GM18507 (cell line): ENCODE data around the gene NME4.
"Not testable (repeated sequence)": the region's sequence is repeated elsewhere in the genome, so short reads cannot be mapped to it uniquely, and the experiment has no call there.

Experiments
- DNase-seq: peaks from one replicate; pipeline ENCODE4 v3.0.0; 2011; ENCODE audit warnings: low read depth; ENCODE audit not compliant: insufficient read length; ENCODE audit errors: extremely low spot score
- FAIRE-seq: peaks from 2 replicates; lab custom pipeline; 2011; peaks lifted over from hg19 to GRCh38; lab: Jason Lieb, UNC

The NME4 gene

DNA sequence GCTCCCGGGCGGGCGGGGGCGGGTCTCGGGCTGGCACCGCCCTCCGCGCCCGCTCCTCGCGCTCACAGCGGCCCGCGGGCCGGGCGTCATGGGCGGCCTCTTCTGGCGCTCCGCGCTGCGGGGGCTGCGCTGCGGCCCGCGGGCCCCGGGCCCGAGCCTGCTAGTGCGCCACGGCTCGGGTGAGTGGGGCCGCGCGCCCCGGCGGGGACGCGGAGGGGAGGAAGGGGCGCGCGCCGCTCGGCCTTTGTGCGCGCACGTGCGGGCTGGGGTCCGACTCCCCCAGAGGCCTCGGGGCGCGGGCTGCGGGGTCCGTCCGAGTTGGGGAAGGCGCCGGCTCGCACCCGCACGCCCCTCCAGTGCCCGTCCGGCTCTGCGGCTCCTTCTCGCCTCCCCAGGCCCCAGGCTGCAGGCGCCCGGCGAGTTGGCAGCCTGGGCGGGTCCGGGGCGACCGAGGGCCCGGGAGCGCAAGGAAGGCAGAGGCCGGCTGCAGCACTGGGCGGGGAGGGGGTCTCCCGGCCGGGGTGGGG is at the start of gene NME4:
NME4 (plus strand) TSS at position 65 of the 527 bp plus-strand sequence; CDS start at position 89, 24 bp downstream.
- FAIRE-seq (no peak), DNase-seq (no peak)

DNA sequence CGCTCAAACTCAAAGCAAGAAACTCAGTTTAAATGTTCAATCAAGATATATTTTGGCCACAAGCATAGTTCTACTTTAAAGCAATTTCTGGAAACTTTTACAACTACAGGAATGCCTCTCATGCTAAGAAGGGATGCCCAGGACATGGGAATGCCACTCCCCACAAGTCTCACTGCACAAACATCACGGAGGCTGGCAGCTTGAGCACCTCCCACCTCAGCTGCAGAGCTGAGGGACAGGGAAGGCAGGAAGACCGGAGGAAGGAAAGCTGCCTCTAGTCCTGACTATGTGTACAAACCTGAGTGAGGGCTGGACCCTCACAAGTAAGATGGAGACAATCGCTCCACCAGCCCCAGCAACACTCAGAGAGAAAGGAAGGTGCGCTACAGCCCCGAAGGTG is 49.8 kb upstream of the NME4 start:
- no peak for FAIRE-seq
- no peak for DNase-seq

DNA sequence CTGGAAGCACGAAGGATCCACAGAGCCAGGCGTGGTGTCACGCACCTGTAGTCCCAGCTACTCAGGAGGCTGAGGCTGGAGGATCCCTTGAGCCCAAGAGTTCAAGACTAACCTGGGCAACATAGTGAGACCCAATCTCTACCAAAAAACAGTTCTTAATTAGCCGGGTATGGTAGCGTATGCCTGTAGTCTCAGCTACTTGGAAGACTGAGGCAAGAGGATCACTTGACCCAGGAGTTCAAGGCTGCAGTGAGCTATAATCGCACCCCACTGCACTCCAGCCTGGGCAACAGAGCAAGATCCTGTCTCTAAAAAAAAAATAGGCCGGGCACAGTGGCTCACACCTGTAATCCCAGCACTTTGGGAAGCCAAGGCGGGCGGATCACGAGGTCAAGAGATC is 48.5 kb upstream of the NME4 start:
- FAIRE-seq, DNase-seq: not testable (repeated sequence)

DNA sequence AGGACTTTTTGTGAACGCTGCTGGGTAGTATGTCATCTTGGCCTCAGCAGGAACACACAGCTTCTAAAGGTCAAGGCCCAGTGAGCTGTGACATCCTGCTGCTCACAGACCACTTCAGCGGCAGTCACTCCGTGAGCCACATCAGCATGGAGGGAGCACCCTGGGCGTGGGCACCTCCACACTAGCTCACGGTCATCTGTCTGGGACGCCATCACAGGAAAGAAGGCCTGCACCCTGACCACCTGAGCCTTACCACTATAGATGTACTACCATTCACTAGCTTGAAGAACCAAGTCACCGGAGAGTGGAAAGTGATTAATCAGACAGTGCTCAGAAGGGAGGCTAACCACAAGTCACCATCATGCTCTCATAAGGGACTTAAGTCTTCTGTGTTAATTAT is 47.8 kb upstream of the NME4 start:
- DNase-seq (peak; percentile 52), FAIRE-seq (peak; percentile 87)

DNA sequence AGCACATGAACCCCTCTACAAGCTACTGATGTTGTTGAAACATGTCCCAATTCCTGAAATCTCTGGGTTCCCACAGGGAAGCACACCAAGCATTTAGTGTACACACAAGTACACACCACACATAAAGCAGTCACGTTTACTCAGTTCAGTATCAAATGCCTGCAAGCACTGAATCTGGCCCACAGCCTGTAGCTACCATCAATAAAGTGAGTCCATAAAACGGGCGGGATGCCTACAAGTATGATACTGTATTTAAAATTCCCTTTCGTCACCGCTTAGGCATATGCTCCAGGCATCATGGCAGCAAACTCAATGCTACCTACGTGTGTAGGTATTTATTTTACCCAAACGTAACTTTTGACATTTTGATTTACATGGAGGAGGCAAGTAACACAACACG is 46.8 kb upstream of the NME4 start:
- DNase-seq = no peak
- no peak for FAIRE-seq

DNA sequence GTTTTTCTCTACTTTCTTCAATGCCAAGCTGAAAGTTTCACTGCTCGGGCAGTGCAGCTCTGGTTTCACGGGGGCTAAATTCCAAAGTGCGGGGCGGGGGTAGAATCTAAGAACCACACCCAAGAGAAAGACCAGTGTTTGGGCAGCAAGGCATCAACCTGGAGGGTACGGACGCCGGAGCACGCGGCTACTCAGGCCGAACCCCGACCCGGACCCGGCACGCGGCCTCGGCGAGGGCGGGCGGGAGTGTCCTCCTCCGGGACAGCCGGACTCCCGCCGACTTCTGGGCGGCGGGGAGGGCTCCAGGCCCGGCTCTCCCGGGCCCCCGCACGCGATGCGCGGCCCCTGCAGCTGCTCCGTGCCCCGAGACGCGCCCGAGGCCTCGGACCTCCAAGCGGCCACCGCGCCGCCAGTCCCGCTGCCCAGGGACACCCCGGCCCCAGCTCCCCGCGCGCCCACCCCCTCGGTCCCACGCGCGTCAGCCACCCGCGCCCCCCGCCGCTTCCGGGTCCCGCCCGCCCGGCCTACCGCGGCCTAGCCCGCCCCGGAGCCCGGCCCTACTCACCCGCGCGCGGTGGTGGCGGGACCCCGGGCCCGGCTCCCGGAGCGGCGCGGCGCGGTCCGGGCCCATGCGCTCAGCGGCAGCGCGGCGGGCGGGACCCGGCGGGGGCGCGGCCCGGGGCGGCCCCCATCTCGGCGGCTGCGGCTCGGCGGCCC is 45.0 kb upstream of the NME4 start:
- DNase-seq (no peak), FAIRE-seq (no peak)

DNA sequence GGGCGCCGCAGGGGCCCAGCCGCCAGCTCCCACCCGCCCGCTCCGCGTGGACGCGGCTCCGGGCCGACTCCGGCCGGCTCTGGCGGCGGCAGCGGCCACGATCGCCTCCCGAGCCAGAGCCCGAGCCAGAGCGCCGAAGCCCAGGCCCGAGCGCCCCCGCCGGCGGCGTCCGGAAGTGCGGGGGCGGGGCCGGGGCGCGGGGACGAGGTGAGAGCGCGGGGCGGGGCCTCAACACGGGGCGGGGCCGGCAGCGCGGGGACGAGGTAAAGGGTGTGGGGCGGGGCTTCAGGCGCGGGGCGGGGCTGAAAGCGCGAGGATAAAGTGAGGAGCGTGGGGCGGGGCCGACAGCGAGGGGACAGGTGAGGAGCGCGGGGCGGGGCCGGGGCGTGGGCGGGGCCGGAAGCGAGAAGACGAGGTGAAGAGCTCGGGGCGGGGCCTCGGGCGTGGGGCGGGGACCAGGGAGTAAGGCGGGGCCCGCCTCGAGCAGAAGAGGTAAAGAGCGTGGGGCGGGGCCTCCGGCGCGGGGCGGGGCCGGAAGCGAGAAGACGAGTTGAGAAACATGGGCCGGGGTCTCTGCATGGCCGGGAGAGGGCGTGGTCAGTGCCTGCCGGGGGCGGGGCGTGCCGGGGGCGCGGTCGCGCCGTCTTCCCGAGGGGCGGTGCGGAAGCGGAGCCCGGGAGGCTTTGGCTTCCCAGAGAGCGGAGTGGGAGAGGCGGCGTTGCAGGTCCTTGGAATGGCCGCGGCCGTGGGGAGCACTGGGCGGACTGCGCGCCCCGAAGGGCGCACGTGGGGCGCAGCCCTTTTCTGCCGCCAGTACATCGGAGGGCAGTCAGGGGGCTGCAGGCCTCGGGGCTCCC is 44.2 kb upstream of the NME4 start, which contains the start of gene AXIN1:
AXIN1 (minus strand) TSS at position 177 of the 857 bp plus-strand sequence. CDS start 5,698 bp downstream, outside the sequence.
- FAIRE-seq (peak; percentile 83), DNase-seq (peak; percentile 81)

DNA sequence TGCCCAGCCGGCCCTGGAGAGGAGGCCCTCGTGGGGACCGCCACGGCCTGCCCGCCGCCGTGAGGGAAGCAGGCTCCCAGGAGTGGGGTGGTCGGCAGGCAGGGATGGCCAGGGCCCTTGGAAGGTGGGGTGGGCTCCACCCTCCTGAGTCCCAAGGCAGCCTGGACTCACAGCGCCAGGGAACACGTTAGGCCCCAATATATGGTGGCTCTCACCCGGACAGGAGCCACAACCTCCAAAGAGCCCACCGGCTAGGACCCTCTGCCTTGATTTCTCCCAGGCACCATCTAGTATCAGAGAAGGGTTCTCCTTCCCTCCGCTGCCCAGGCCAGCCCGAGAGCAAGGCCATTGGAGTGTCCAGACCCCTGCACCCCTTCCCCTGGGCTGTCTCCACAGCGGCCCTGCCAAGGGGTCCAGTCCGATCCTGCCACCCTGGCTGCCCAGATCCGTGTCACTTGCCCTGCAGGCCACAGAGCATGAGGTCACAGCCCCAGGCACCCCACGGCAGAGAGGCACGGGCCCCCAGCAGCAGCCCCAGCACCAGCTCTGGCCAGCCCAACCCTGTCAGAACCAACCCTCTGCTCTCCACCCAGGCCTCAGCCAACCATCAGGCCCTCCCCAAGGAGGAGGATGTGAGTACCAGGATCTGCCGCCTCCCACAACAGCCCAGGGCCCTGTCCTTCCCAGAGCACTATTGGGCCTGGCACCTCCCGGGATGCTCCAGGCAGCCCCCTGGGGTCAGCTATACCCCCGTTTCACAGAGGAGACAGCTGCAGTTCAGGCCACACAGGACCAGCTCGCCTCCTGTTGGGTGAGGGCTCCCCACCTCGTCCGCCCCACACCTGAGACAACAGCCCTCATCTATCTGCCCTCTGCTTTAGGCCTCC is 43.4 kb upstream of the NME4 start:
- DNase-seq (no peak), FAIRE-seq (no peak)

DNA sequence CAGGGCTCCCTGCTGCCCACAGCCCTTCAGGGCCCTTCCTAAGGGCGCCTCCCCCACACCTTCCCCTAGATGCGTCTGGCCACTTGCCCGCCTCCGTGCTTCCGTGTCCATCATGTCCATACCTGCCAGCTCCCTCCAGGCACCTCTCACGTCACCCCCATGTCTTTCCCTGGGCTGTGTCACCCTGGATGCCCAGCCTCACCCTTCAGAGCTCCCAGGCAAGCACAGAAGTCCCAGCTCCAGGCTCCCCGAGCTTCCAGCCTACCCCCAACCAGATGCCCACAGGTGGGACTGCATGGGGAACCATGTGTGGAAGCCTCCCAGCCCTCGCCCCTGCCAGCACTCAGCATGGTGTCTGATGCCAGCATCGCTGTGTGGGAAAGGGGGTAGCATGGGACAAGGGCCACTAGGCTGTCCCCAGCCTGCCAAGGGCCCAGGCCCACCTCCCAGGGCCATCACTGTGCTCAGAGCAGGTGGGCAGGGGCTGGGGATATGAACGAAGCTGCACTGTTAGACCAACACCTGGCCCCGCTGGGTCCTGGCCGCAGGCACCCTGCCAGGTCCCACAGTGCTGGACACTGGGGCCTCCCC is 42.6 kb upstream of the NME4 start:
- FAIRE-seq = no peak
- no peak for DNase-seq

DNA sequence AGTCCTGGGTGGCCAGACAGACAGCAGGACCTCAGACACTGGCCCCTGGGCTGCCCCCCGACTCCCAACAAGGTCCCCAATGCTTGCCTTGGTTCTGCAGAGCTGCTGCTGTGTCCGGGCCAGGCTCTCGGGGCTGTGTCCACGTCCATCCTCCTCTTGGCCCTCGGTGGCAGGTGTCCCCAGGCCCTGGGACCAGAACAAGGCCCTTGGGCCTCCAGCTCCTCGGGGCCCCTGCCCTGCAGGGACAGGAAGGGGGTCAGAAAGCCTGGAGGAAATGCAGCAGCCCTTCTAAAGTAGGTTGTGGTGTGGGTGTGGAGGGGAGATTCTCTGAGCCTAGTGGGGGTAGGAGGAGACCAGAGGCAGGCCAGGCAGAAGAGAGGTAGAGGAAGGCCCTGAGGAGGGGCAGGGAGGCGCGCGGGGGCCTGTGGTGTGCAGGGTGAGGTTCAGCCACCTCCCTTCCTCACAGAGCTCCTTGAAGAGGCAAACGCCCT is 42.0 kb upstream of the NME4 start:
- FAIRE-seq = no peak
- DNase-seq = no peak

DNA sequence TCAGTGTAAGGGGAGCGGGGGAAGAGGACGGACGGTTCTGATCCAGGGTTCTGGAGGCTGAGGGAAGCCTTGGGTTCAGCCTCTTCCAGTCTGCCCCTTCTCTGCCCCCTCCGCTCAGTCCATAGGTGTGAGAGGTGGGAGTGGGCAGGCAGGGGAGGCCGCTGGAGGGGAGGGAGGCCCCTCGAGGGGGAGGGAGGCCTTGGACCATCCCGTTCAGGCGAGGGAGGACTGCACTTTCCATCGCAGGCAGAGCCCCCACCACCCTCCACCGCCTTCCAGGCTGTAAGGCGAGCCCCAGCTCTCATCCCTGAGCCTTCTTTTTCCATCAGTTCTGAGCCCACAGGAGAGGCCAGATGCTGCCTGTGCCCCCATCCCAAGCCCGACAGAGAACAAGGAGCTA is 40.3 kb upstream of the NME4 start:
- no peak for DNase-seq
- FAIRE-seq = no peak

DNA sequence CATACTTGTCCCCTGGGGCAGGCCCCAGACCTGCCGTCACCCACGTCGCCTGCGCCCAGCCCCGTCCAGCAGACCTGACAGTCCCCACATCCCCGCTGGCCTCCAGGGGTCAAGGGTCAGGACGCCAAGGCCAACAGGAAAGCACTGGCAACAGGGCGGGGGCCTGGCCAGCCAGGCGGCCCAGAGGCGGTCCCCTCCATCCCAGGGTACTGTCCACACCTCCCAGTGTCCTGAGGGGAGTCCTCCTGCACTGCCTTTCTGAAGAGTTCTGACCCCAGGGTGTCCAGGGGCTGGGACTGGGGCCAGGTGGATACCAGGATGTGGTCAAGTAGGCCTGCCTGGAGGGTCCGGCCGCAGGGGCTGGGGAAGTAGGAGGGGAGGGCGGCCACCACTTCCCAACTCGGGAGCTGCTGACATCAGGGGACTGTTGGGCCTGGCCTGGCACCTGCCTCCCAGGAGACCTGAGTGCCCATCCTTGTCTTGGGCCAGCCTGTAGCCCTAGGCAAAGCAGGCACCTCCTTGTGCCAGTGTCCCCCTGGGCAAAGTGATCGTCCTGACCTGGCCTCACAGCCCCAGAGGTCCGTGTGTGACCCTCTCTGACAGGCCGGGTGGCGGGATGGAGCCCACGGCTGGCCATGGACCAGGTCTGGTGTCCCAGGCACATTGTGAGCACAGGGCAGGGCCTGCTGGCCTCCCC is 37.8 kb upstream of the NME4 start:
- DNase-seq (no peak), FAIRE-seq (no peak)

DNA sequence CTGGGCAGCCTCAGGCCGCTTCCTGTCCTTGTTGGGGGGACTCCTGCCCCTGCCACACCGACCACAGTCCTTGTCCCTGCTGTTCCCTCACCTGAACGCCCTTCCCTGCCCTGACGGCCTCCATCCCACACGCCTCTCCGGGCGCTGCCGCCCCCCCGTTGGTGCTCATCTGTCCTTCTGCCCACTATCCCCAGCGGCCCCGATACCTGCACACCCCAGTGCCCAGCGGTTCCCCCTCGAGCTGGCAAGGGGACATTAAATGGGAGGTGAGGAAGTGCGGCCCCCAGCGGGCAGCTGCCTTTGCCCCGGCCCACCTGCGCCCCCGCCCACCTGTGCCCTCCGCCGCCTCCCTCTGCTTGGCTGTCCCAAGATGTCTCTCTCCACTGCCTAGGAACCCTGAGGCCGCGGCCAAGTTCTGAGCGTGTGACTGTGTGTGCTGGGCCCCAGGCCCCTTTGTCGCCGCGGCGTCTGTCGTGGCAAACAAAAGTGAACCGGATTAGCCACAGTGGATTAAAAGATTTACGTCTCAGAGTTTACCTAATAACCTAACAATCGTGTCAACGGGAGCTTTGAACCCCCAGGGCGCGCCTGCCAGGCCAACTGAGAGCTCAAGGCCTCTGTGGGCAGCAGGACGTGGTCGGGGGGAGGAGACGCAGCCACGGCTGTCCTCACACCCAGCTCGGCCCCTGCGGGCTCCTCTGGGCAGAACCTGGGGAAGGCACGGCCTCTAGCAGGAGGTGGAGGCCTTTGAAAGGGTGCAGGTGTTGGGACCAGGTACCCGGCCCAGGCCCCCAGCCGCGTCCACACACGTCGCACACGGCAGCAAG is 36.9 kb upstream of the NME4 start:
- DNase-seq = no peak
- no peak for FAIRE-seq

DNA sequence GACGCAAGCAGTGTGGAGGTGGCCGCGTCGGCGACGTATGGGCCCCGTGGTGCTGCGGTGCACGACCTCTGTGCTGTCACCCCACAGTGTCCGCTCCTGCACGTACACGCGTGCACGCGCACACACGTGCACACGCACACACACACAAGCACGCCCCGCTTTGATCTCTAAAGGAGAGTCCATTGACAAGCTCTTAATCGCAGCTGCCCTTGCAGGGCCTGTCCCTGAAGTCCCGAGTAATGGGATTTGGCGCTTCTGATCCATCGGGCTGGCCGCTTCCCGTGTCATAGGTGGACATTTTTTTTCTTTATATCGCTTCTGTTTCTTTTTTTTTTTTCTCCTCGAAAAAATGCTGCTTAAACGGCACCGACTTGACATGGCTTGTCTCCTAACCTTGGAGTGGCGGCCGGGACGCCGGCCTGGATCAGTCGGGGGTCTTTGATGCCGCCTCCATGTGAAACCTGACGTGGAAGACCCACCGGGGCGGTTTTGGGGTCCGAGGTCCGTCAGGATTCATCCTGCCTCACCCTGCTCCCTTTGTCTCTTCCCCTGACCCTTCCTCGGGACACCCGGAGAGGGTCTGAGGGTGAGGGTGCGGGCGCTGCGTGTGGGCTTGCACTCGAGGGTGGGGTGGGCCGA is 36.2 kb upstream of the NME4 start:
- no peak for DNase-seq
- FAIRE-seq = no peak

DNA sequence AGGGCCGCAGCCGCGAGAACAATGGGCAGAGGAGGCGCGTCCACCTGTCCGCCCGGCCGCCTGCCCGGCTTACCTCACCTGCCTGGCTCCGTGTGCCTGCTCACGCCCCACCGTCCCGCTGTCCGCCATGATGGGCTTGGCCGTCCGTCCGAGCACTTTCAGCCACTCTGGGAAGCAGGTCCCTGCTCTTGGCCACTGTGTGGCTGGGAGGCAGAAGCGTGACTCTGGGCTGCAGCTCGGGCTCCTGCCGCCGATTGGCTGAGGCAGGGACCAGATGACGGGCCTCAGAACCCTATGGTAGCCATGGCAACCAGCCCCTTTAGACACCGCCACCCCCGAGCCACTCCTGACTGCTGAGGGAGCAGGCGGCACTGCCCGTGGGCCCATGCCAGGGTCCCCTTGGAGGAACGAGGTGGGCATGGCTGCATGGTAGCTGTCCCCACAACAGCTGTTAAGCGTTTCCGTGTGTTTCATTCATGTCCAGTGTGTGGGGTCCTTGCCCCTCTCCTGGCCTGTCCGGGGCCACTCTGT is 35.6 kb upstream of the NME4 start:
- no peak for FAIRE-seq
- DNase-seq = no peak

DNA sequence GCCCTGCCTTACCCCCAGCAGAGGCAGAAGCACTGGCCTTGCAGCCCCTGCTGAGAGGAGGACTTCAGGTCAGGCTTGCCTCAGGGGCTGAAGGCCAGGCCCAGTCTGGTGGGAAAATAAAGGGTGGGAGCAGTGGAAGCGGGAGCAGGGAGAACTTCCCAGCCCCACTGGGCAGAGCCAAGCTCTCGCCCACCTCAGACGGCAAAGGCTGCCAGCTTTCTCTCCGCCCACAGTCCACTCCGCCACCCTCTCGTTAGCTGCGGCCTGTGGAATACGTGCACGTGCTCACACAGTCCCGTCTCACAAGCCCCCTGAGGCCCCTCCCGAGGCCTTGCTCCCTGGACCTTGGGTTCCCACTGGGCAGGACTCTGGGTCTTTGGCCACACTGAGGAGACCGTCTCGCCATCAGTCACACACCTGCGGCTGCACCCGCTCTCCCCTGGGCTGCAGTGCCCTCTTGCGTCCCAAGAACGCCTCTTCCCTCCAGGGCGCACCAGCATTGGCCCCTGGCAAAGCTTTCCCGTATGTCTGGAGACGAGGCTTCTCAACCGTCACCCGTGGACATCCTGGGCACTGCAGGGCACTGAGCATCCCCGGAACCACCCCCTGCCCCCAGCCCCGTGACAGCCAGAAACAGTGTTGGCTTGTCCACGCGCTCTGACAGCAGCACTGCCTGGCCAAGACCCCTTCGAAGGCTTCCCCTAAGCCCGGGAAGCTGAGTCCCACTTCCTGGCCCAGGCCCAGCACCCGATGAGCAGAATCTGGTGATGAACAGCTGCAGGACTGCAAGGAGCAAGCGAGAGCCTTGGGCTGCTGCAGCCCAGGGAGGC is 34.9 kb upstream of the NME4 start:
- DNase-seq = peak; percentile 82
- peak; percentile 77 for FAIRE-seq
